Measurements from ENCODE around the gene AOC2.

The AOC2 gene

DNA sequence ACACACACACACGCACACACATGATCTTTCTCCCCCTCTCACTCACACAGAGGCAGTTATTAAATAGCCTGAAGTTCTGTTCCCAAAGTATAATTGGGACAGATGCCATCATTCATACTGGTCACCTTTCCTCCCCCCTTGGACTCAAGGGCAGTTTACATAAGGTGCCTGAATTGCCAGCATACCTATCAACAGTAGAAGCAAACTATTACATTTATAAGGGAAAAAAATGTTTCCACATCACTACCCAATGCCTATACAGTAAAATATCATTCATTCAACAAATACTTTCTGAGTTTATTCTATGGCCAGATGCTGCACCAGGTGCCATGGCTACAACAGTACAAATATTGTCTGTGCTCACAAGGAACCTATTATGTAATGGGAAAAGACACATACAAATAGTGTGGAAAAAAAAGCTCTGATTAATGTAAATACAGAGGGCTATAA, 39.4 kb upstream of the AOC2 start:
- Histone ChIP-seq H3K36me3 (ENCODE audit: control insufficient read depth, insufficient read depth, low read length) (no peaks in the 10 kb centered on the region), H3K27me3 (ENCODE audit: control insufficient read depth, insufficient read depth, low read length) (no peaks in the 10 kb centered on the region), H3K4me2 (ENCODE audit: low read length) (no peak overlapping the region), H3K79me2 (no peaks in the 10 kb centered on the region), H2AFZ (no peak overlapping the region), H3K9ac (no peak overlapping the region), H3K9me3 (ENCODE audit: control insufficient read depth, low read length) (no peaks in the 10 kb centered on the region), H3K27ac (no peak overlapping the region), H3K4me3 (ENCODE audit: low read depth, low read length) (no peak overlapping the region), H3K4me1 (no peaks in the 10 kb centered on the region)
- TF ChIP-seq, protein P1, sequence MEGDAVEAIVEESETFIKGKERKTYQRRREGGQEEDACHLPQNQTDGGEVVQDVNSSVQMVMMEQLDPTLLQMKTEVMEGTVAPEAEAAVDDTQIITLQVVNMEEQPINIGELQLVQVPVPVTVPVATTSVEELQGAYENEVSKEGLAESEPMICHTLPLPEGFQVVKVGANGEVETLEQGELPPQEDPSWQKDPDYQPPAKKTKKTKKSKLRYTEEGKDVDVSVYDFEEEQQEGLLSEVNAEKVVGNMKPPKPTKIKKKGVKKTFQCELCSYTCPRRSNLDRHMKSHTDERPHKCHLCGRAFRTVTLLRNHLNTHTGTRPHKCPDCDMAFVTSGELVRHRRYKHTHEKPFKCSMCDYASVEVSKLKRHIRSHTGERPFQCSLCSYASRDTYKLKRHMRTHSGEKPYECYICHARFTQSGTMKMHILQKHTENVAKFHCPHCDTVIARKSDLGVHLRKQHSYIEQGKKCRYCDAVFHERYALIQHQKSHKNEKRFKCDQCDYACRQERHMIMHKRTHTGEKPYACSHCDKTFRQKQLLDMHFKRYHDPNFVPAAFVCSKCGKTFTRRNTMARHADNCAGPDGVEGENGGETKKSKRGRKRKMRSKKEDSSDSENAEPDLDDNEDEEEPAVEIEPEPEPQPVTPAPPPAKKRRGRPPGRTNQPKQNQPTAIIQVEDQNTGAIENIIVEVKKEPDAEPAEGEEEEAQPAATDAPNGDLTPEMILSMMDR (IDR thresholded peaks at IDR 0.05) = no peak

DNA sequence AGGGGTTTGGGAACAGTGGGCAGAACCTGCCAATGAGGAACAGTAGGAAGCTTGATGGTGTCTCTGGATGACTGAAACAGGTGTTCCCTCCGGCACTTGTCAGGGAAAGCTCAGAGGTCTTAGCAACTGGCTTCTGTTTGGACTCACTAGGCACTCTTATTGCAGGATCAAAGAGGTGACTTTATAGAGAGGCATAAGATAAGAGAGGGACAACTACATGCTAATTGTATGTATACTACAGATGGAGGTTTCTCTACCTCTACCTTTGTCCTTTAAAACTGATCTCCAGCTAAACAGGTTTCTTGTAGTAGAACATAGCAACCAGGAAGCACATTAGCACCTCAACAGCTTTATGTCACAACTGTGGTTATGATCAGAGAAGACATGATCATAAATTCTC, 38.1 kb upstream of the AOC2 start:
- Histone ChIP-seq H3K9ac (no peak overlapping the region), H2AFZ (no peak overlapping the region), H3K79me2 (no peaks in the 10 kb centered on the region), H3K27ac (no peak overlapping the region), H3K4me2 (ENCODE audit: low read length) (no peak overlapping the region), H3K27me3 (ENCODE audit: control insufficient read depth, insufficient read depth, low read length) (no peaks in the 10 kb centered on the region), H3K4me1 (no peaks in the 10 kb centered on the region), H3K9me3 (ENCODE audit: control insufficient read depth, low read length) (no peaks in the 10 kb centered on the region), H3K36me3 (ENCODE audit: control insufficient read depth, insufficient read depth, low read length) (no peaks in the 10 kb centered on the region), H3K4me3 (ENCODE audit: low read depth, low read length) (no peak overlapping the region)
- TF ChIP-seq, protein P1 (IDR thresholded peaks at IDR 0.05) = no peak

GRCh38 chr17:42809250-42809649, 35.1 kb upstream of the AOC2 start:
- Histone ChIP-seq H3K79me2 (no peaks in the 10 kb centered on the region), H3K36me3 (ENCODE audit: control insufficient read depth, insufficient read depth, low read length) (no peaks in the 10 kb centered on the region), H3K4me2 (ENCODE audit: low read length) (no peak overlapping the region), H3K27ac (no peak overlapping the region), H2AFZ (no peak overlapping the region), H3K27me3 (ENCODE audit: control insufficient read depth, insufficient read depth, low read length) (no peaks in the 10 kb centered on the region), H3K9ac (no peak overlapping the region), H3K9me3 (ENCODE audit: control insufficient read depth, low read length) (no peaks in the 10 kb centered on the region), H3K4me3 (ENCODE audit: low read depth, low read length) (no peak overlapping the region), H3K4me1 (no peaks in the 10 kb centered on the region)
- TF ChIP-seq, protein P1 (IDR thresholded peaks at IDR 0.05) = no peak

- no peak overlapping the region for H2AFZ ChIP-seq
Measured at GRCh38 chr17:42814633-42815399, 29.6 kb upstream of the AOC2 start.

More at GRCh38 chr17:42814633-42815399, 29.6 kb upstream of the AOC2 start:
- Histone ChIP-seq H3K79me2 (no peaks in the 10 kb centered on the region), H3K4me3 (ENCODE audit: low read depth, low read length) (no peak overlapping the region), H3K27ac (no peak overlapping the region), H3K4me2 (ENCODE audit: low read length) (no peak overlapping the region), H3K36me3 (ENCODE audit: control insufficient read depth, insufficient read depth, low read length) (no peaks in the 10 kb centered on the region), H3K4me1 (no peaks in the 10 kb centered on the region), H3K27me3 (ENCODE audit: control insufficient read depth, insufficient read depth, low read length) (no peaks in the 10 kb centered on the region), H3K9ac (no peak overlapping the region), H3K9me3 (ENCODE audit: control insufficient read depth, low read length) (no peaks in the 10 kb centered on the region)
- TF ChIP-seq, protein P1 (IDR thresholded peaks at IDR 0.05) = no peak

Data from parathyroid adenoma (tissue), 2 donors.